ENCODE results near the gene RAB38.

RAB38 gene

DNA sequence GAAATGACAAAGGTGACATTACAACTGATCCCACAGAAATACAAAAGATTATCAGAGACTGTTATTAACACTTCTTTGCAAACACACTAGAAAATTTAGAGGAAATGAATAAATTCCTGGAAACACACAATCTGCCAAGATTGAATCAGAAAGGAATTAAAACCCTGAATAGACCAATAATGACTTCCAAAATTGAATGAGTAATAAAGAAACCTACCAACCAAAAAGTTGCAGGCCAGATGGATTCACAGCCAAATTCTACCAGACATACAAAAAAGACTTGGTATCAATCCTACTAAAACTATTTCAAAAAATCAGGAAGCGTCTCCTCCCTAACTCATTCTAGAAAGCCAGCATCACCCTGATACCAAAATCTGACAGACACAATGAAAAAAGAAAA is 17.2 kb downstream of the RAB38 start:
- TF ChIP-seq NFIC (IDR thresholded peaks at IDR 0.05) (no peak), TCF12 (IDR thresholded peaks at IDR 0.05; ENCODE audit: low read depth) (no peak), CREB1 (IDR thresholded peaks at IDR 0.05; ENCODE audit: low read depth) (no peak), TEAD4 (IDR thresholded peaks at IDR 0.05) (no peak), YY1 (IDR thresholded peaks at IDR 0.05; ENCODE audit: low read depth) (no peak), CEBPB (IDR thresholded peaks at IDR 0.05) (no peak), EGR1 (IDR thresholded peaks at IDR 0.05) (no peak), REST (IDR thresholded peaks at IDR 0.05; ENCODE audit: low read depth) (no peak), USF1 (IDR thresholded peaks at IDR 0.05) (no peak), RAD21 (IDR thresholded peaks at IDR 0.05; ENCODE audit: low read depth) (no peak), FOXM1 (IDR thresholded peaks at IDR 0.05; ENCODE audit: borderline replicate concordance, low read depth) (no peak), EP300 (IDR thresholded peaks at IDR 0.05; ENCODE audit: borderline replicate concordance) (no peak)

- TF ChIP-seq USF1 (IDR thresholded peaks at IDR 0.05) (no peak), TAF1 (IDR thresholded peaks at IDR 0.05; ENCODE audit: low read depth) (no peak), RAD21 (IDR thresholded peaks at IDR 0.05; ENCODE audit: low read depth) (no peak), TEAD4 (IDR thresholded peaks at IDR 0.05) (no peak), EP300 (IDR thresholded peaks at IDR 0.05; ENCODE audit: borderline replicate concordance) (no peak), FOXM1 (IDR thresholded peaks at IDR 0.05; ENCODE audit: borderline replicate concordance, low read depth) (no peak), TCF12 (IDR thresholded peaks at IDR 0.05; ENCODE audit: low read depth) (no peak), NFIC (IDR thresholded peaks at IDR 0.05) (no peak), EGR1 (IDR thresholded peaks at IDR 0.05) (no peak), ZBTB7A (IDR thresholded peaks at IDR 0.05; ENCODE audit: low read depth) (no peak), CEBPB (IDR thresholded peaks at IDR 0.05) (no peak), YY1 (IDR thresholded peaks at IDR 0.05; ENCODE audit: low read depth) (no peak), CREB1 (IDR thresholded peaks at IDR 0.05; ENCODE audit: low read depth) (no peak), REST (IDR thresholded peaks at IDR 0.05; ENCODE audit: low read depth) (no peak)
Measured at GRCh38 chr11:88157370-88157769, 17.9 kb downstream of the RAB38 start.

DNA sequence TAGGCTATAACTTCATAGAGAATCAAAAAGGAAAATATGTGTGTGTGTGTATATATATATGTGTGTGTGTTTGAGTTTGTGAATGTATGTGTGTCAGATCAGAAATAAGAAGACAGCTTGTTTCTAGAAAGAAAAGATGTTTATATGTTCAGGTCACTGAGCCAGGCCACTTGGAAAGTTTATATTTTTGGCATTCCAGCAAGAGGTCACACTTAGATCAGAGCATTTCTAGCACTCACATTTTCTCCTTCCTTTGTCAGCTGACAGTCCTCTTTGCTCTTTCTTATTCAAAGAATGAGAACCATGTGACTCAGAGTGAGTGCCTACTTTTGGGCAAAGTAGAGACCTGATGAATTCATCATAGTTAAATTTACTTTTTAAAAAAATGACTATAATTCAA is 22.9 kb downstream of the RAB38 start:
- TF ChIP-seq NFIC (IDR thresholded peaks at IDR 0.05) (no peak), USF1 (IDR thresholded peaks at IDR 0.05) (no peak), EP300 (IDR thresholded peaks at IDR 0.05; ENCODE audit: borderline replicate concordance) (no peak), TAF1 (IDR thresholded peaks at IDR 0.05; ENCODE audit: low read depth) (no peak), YY1 (IDR thresholded peaks at IDR 0.05; ENCODE audit: low read depth) (no peak), TCF12 (IDR thresholded peaks at IDR 0.05; ENCODE audit: low read depth) (no peak), EGR1 (IDR thresholded peaks at IDR 0.05) (no peak), TEAD4 (IDR thresholded peaks at IDR 0.05) (no peak), RAD21 (IDR thresholded peaks at IDR 0.05; ENCODE audit: low read depth) (no peak), FOXM1 (IDR thresholded peaks at IDR 0.05; ENCODE audit: borderline replicate concordance, low read depth) (no peak), ZBTB7A (IDR thresholded peaks at IDR 0.05; ENCODE audit: low read depth) (no peak), CREB1 (IDR thresholded peaks at IDR 0.05; ENCODE audit: low read depth) (no peak)
- TF ChIP-seq, protein P1, sequence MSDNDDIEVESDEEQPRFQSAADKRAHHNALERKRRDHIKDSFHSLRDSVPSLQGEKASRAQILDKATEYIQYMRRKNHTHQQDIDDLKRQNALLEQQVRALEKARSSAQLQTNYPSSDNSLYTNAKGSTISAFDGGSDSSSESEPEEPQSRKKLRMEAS (IDR thresholded peaks at IDR 0.05) = no peak

DNA sequence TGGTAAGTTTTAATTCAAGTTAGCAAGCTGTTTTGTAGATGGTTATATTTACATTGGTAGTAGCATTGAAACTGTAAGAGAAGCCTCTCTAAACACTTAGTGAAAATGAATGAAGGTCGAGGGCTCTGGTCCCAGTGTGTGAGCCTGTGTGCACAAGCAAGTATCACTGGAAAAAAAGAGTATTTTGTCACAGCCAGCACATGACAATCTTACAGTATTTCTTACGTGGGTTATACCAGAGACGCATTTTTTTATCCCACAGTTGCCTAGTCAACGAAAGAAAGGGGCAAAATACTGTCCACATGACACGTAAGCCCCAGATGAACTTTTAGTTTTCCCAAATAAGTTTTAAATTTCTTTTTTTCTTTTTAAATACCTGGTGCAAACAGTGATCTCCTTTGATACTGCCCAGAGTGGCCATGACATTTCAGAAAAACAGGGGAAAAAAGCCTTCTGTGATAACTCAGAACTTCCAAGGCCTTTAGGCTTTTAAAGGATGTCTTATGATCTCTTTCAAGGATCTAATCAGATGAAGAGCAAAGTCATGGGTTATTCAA is 23.5 kb downstream of the RAB38 start:
- TF ChIP-seq FOXM1 (IDR thresholded peaks at IDR 0.05; ENCODE audit: borderline replicate concordance, low read depth) (no peak), RAD21 (IDR thresholded peaks at IDR 0.05; ENCODE audit: low read depth) (no peak), YY1 (IDR thresholded peaks at IDR 0.05; ENCODE audit: low read depth) (no peak), CREB1 (IDR thresholded peaks at IDR 0.05; ENCODE audit: low read depth) (no peak), TEAD4 (IDR thresholded peaks at IDR 0.05) (no peak)
- TF ChIP-seq, protein P1 (IDR thresholded peaks at IDR 0.05) = no peak

GRCh38 chr11:88146106-88146505 is 29.1 kb downstream of the RAB38 start:
- no peak for TF ChIP-seq RAD21 (IDR thresholded peaks at IDR 0.05; ENCODE audit: low read depth)
- no peak for TF ChIP-seq EGR1 (IDR thresholded peaks at IDR 0.05)
- TF ChIP-seq USF1 (IDR thresholded peaks at IDR 0.05) = no peak
- TF ChIP-seq CREB1 (IDR thresholded peaks at IDR 0.05; ENCODE audit: low read depth) = no peak
- TF ChIP-seq REST (IDR thresholded peaks at IDR 0.05; ENCODE audit: low read depth) = no peak
- no peak for TF ChIP-seq TAF1 (IDR thresholded peaks at IDR 0.05; ENCODE audit: low read depth)
- no peak for TF ChIP-seq CEBPB (IDR thresholded peaks at IDR 0.05)
- TF ChIP-seq, protein P1 (IDR thresholded peaks at IDR 0.05) = no peak
- TF ChIP-seq ZBTB7A (IDR thresholded peaks at IDR 0.05; ENCODE audit: low read depth) = no peak
- no peak for TF ChIP-seq NFIC (IDR thresholded peaks at IDR 0.05)
- TF ChIP-seq EP300 (IDR thresholded peaks at IDR 0.05; ENCODE audit: borderline replicate concordance) = no peak
- TF ChIP-seq FOXM1 (IDR thresholded peaks at IDR 0.05; ENCODE audit: borderline replicate concordance, low read depth) = no peak
- no peak for TF ChIP-seq YY1 (IDR thresholded peaks at IDR 0.05; ENCODE audit: low read depth)
- no peak for TF ChIP-seq TCF12 (IDR thresholded peaks at IDR 0.05; ENCODE audit: low read depth)
- no peak for TF ChIP-seq TEAD4 (IDR thresholded peaks at IDR 0.05)

Data from Ishikawa (cell line).